ENCODE data around the gene PSMG4.

The PSMG4 gene

GRCh38 chr6:3258720-3259490, at the start of gene PSMG4:
Gene PSMG4, plus strand, starts transcription at chr6:3258947. Its CDS starts 76 bp downstream, at chr6:3259023.
- Histone ChIP-seq H3K9me3 (ENCODE audit: low read length) (no peaks in the 10 kb centered on the region), H3K27me3 (ENCODE audit: insufficient read depth, low read length) (no peaks in the 10 kb centered on the region), H3K4me1 (ENCODE audit: insufficient read depth, low read length) (peaks cover 17% of the 10 kb centered on the region), H3K4me3 (ENCODE audit: low read length) (peak within 1 kb of the TSS; percentile 76), H3K36me3 (ENCODE audit: insufficient read depth, low read length) (peaks cover 14% of the 10 kb centered on the region), H2AFZ (ENCODE audit: low read depth, low read length) (peak within 1 kb of the TSS; percentile 70)

- no peaks in the 10 kb centered on the region for H3K27me3 ChIP-seq (ENCODE audit: insufficient read depth, low read length)
- H3K4me3 ChIP-seq (ENCODE audit: low read length): no peak overlapping the region
- H2AFZ ChIP-seq (ENCODE audit: low read depth, low read length): peak overlapping the region; percentile 21
- H3K9me3 ChIP-seq (ENCODE audit: low read length): no peaks in the 10 kb centered on the region
- peaks cover 11% of the 10 kb centered on the region for H3K4me1 ChIP-seq (ENCODE audit: insufficient read depth, low read length)
- no peaks in the 10 kb centered on the region for H3K36me3 ChIP-seq (ENCODE audit: insufficient read depth, low read length)
Measured at GRCh38 chr6:3209114-3210023, 49.4 kb upstream of the PSMG4 start.

- Histone ChIP-seq H3K9me3 (ENCODE audit: low read length) (no peaks in the 10 kb centered on the region), H3K36me3 (ENCODE audit: insufficient read depth, low read length) (no peaks in the 10 kb centered on the region), H3K27me3 (ENCODE audit: insufficient read depth, low read length) (no peaks in the 10 kb centered on the region), H3K4me3 (ENCODE audit: low read length) (no peak overlapping the region), H3K4me1 (ENCODE audit: insufficient read depth, low read length) (peaks cover 11% of the 10 kb centered on the region), H2AFZ (ENCODE audit: low read depth, low read length) (no peak overlapping the region)
Measured at GRCh38 chr6:3210024-3210610, 48.6 kb upstream of the PSMG4 start.

GRCh38 chr6:3211681-3212080, 47.1 kb upstream of the PSMG4 start:
- Histone ChIP-seq H2AFZ (ENCODE audit: low read depth, low read length) (no peak overlapping the region), H3K9me3 (ENCODE audit: low read length) (no peaks in the 10 kb centered on the region), H3K4me3 (ENCODE audit: low read length) (no peak overlapping the region), H3K36me3 (ENCODE audit: insufficient read depth, low read length) (no peaks in the 10 kb centered on the region), H3K4me1 (ENCODE audit: insufficient read depth, low read length) (peaks cover 11% of the 10 kb centered on the region), H3K27me3 (ENCODE audit: insufficient read depth, low read length) (no peaks in the 10 kb centered on the region)

GRCh38 chr6:3212261-3212660, 46.5 kb upstream of the PSMG4 start:
- H3K9me3 ChIP-seq (ENCODE audit: low read length): no peaks in the 10 kb centered on the region
- H3K4me1 ChIP-seq (ENCODE audit: insufficient read depth, low read length): peaks cover 11% of the 10 kb centered on the region
- H3K4me3 ChIP-seq (ENCODE audit: low read length): no peak overlapping the region
- H3K36me3 ChIP-seq (ENCODE audit: insufficient read depth, low read length): no peaks in the 10 kb centered on the region
- H2AFZ ChIP-seq (ENCODE audit: low read depth, low read length): no peak overlapping the region
- no peaks in the 10 kb centered on the region for H3K27me3 ChIP-seq (ENCODE audit: insufficient read depth, low read length)

- H3K36me3 ChIP-seq (ENCODE audit: insufficient read depth, low read length): no peaks in the 10 kb centered on the region
- H3K9me3 ChIP-seq (ENCODE audit: low read length): no peaks in the 10 kb centered on the region
- peaks cover 11% of the 10 kb centered on the region for H3K4me1 ChIP-seq (ENCODE audit: insufficient read depth, low read length)
- no peak overlapping the region for H2AFZ ChIP-seq (ENCODE audit: low read depth, low read length)
- H3K27me3 ChIP-seq (ENCODE audit: insufficient read depth, low read length): no peaks in the 10 kb centered on the region
- no peak overlapping the region for H3K4me3 ChIP-seq (ENCODE audit: low read length)
Measured at GRCh38 chr6:3213334-3213695, 45.4 kb upstream of the PSMG4 start.

- Histone ChIP-seq H3K4me3 (ENCODE audit: low read length) (no peak overlapping the region), H3K9me3 (ENCODE audit: low read length) (no peaks in the 10 kb centered on the region), H3K36me3 (ENCODE audit: insufficient read depth, low read length) (no peaks in the 10 kb centered on the region), H3K27me3 (ENCODE audit: insufficient read depth, low read length) (no peaks in the 10 kb centered on the region), H2AFZ (ENCODE audit: low read depth, low read length) (no peak overlapping the region), H3K4me1 (ENCODE audit: insufficient read depth, low read length) (no peaks in the 10 kb centered on the region)
Measured at GRCh38 chr6:3214898-3215297, 43.8 kb upstream of the PSMG4 start.

- Histone ChIP-seq H3K4me1 (ENCODE audit: insufficient read depth, low read length) (no peaks in the 10 kb centered on the region), H3K9me3 (ENCODE audit: low read length) (no peaks in the 10 kb centered on the region), H3K4me3 (ENCODE audit: low read length) (no peak overlapping the region), H2AFZ (ENCODE audit: low read depth, low read length) (no peak overlapping the region), H3K36me3 (ENCODE audit: insufficient read depth, low read length) (no peaks in the 10 kb centered on the region), H3K27me3 (ENCODE audit: insufficient read depth, low read length) (no peaks in the 10 kb centered on the region)
Measured at GRCh38 chr6:3217286-3217685, 41.5 kb upstream of the PSMG4 start.

- no peaks in the 10 kb centered on the region for H3K36me3 ChIP-seq (ENCODE audit: insufficient read depth, low read length)
- H3K9me3 ChIP-seq (ENCODE audit: low read length): no peaks in the 10 kb centered on the region
- no peaks in the 10 kb centered on the region for H3K27me3 ChIP-seq (ENCODE audit: insufficient read depth, low read length)
- no peak overlapping the region for H3K4me3 ChIP-seq (ENCODE audit: low read length)
- no peak overlapping the region for H2AFZ ChIP-seq (ENCODE audit: low read depth, low read length)
- H3K4me1 ChIP-seq (ENCODE audit: insufficient read depth, low read length): no peaks in the 10 kb centered on the region
Measured at GRCh38 chr6:3218266-3218665, 40.5 kb upstream of the PSMG4 start.

GRCh38 chr6:3220366-3220765, 38.4 kb upstream of the PSMG4 start:
- H3K9me3 ChIP-seq (ENCODE audit: low read length): no peaks in the 10 kb centered on the region
- H3K4me3 ChIP-seq (ENCODE audit: low read length): no peak overlapping the region
- no peak overlapping the region for H2AFZ ChIP-seq (ENCODE audit: low read depth, low read length)
- peaks cover 13% of the 10 kb centered on the region for H3K36me3 ChIP-seq (ENCODE audit: insufficient read depth, low read length)
- H3K27me3 ChIP-seq (ENCODE audit: insufficient read depth, low read length): no peaks in the 10 kb centered on the region
- H3K4me1 ChIP-seq (ENCODE audit: insufficient read depth, low read length): peaks cover 8% of the 10 kb centered on the region

- H3K4me3 ChIP-seq (ENCODE audit: low read length): no peak overlapping the region
- no peaks in the 10 kb centered on the region for H3K27me3 ChIP-seq (ENCODE audit: insufficient read depth, low read length)
- no peak overlapping the region for H2AFZ ChIP-seq (ENCODE audit: low read depth, low read length)
- H3K36me3 ChIP-seq (ENCODE audit: insufficient read depth, low read length): peaks cover 24% of the 10 kb centered on the region
- no peaks in the 10 kb centered on the region for H3K9me3 ChIP-seq (ENCODE audit: low read length)
- H3K4me1 ChIP-seq (ENCODE audit: insufficient read depth, low read length): peaks cover 17% of the 10 kb centered on the region
Measured at GRCh38 chr6:3221578-3221977, 37.2 kb upstream of the PSMG4 start.

- Histone ChIP-seq H3K9me3 (ENCODE audit: low read length) (no peaks in the 10 kb centered on the region), H2AFZ (ENCODE audit: low read depth, low read length) (no peak overlapping the region), H3K4me1 (ENCODE audit: insufficient read depth, low read length) (peaks cover 17% of the 10 kb centered on the region), H3K4me3 (ENCODE audit: low read length) (no peak overlapping the region), H3K27me3 (ENCODE audit: insufficient read depth, low read length) (no peaks in the 10 kb centered on the region), H3K36me3 (ENCODE audit: insufficient read depth, low read length) (peaks cover 24% of the 10 kb centered on the region)
Measured at GRCh38 chr6:3222506-3223038, 36.2 kb upstream of the PSMG4 start.

GRCh38 chr6:3226042-3226441, 32.7 kb upstream of the PSMG4 start:
- Histone ChIP-seq H3K4me3 (ENCODE audit: low read length) (peak overlapping the region; percentile 98), H3K27me3 (ENCODE audit: insufficient read depth, low read length) (no peaks in the 10 kb centered on the region)

More at GRCh38 chr6:3226042-3226441, 32.7 kb upstream of the PSMG4 start:
- Histone ChIP-seq H3K36me3 (ENCODE audit: insufficient read depth, low read length) (peaks cover 24% of the 10 kb centered on the region), H2AFZ (ENCODE audit: low read depth, low read length) (no peak overlapping the region), H3K9me3 (ENCODE audit: low read length) (no peaks in the 10 kb centered on the region), H3K4me1 (ENCODE audit: insufficient read depth, low read length) (peaks cover 28% of the 10 kb centered on the region)
